Right lobe of liver (tissue), 4 donors: ENCODE measurements around the gene DDTL.
"Not testable (repeated sequence)": the region's sequence is repeated elsewhere in the genome, so short reads cannot be mapped to it uniquely, and the experiment has no call there.

Source experiments
- POLR2A ChIP-seq: fragments of 450-650 bp; IDR thresholded peaks from one replicate; pipeline ENCODE4 v1.6.1; 2017; ENCODE audit warnings: antibody characterized with exemption, mild to moderate bottlenecking
- TF ChIP-seq, protein P1 (sequence below), 4 donors: fragments of 200-600 bp in 3 of 4; fragments of 450-650 bp in 1 of 4; IDR thresholded peaks; one replicate each; pipeline versions ENCODE4 v1.5.1 to v1.8.0; 2016 to 2022; ENCODE audit warnings: antibody characterized with exemption in 4 of 4, mild to moderate bottlenecking in 2 of 4
- donor health status: DM: no; HTN: no; CAD: no.
- donor health status: DM: no; HTN: no; CAD: no.
- donor health status: DM: no; HTN: yes; CAD: no.

DNA sequence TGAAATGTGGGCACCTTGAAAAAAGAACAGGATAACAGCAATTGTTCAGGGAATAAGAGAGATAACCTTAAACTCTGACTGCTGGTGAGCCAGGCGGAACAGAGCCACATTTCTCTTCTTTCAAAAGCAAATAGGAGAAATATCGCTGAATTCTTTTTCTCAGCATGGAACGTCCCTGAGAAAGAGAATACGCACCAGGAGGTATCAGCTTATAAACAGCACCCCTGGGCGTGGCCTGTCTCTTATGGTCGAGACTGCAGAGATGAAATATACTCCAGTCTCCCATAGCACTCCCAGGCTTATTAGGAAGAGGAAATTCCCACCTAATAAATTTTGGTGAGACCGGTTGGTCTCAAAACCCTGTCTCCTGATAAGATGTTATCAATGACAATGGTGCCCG, 10.8 kb upstream of the DDTL start:
- TF ChIP-seq, protein P1, sequence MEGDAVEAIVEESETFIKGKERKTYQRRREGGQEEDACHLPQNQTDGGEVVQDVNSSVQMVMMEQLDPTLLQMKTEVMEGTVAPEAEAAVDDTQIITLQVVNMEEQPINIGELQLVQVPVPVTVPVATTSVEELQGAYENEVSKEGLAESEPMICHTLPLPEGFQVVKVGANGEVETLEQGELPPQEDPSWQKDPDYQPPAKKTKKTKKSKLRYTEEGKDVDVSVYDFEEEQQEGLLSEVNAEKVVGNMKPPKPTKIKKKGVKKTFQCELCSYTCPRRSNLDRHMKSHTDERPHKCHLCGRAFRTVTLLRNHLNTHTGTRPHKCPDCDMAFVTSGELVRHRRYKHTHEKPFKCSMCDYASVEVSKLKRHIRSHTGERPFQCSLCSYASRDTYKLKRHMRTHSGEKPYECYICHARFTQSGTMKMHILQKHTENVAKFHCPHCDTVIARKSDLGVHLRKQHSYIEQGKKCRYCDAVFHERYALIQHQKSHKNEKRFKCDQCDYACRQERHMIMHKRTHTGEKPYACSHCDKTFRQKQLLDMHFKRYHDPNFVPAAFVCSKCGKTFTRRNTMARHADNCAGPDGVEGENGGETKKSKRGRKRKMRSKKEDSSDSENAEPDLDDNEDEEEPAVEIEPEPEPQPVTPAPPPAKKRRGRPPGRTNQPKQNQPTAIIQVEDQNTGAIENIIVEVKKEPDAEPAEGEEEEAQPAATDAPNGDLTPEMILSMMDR (IDR thresholded peaks at IDR 0.05): not testable (repeated sequence)
- not testable (repeated sequence) for TF ChIP-seq POLR2A
